GM12892 (cell line): Measurements from ENCODE around the gene OR7G2.
"Not testable (repeated sequence)": the region's sequence is repeated elsewhere in the genome, so short reads cannot be mapped to it uniquely, and the experiment has no call there.

ENCODE experiments used
- DNase-seq: peaks from one replicate; pipeline ENCODE4 v3.0.0; 2011; ENCODE audit not compliant: insufficient read length
- FAIRE-seq: peaks from 2 replicates; lab custom pipeline; 2011; peaks lifted over from hg19 to GRCh38; lab: Jason Lieb, UNC
- POLR2A ChIP-seq: IDR thresholded peaks from 2 replicates; pipeline ENCODE4 v1.6.1; 2011; ENCODE audit warnings: low read depth, low read length, control low read depth
- POLR2AphosphoS5 ChIP-seq: IDR thresholded peaks from 2 replicates; pipeline ENCODE4 v1.6.1; 2011; ENCODE audit warnings: low read depth, low read length, control low read depth
- TAF1 ChIP-seq: IDR thresholded peaks from 2 replicates; pipeline ENCODE4 v1.6.1; 2011; ENCODE audit warnings: low read depth, mild to moderate bottlenecking, control low read depth, low read length, borderline replicate concordance

Gene OR7G2

DNA sequence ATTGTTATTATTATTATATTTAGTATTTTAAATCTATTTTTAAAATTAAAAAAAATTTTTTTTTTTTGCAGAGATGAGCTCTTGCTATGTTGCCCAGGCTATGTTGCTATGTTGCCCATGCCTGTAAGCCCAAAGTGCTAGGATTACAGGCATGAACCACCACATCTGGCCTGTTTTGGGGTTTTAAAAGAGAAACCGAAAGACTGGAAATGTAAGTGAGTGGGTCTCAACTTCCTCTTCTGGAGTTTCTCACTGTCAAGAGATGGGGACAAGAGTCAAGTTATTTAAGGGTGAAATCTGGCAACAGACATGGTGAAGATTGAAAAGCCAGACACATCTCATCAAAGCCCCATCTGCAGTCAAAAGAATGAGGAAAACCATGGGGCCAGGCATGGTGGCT lies 23.7 kb upstream of the OR7G2 start:
- no peak for TF ChIP-seq TAF1
- TF ChIP-seq POLR2A, result no peak
- TF ChIP-seq POLR2AphosphoS5, result no peak
- DNase-seq (no peak), FAIRE-seq (no peak)

DNA sequence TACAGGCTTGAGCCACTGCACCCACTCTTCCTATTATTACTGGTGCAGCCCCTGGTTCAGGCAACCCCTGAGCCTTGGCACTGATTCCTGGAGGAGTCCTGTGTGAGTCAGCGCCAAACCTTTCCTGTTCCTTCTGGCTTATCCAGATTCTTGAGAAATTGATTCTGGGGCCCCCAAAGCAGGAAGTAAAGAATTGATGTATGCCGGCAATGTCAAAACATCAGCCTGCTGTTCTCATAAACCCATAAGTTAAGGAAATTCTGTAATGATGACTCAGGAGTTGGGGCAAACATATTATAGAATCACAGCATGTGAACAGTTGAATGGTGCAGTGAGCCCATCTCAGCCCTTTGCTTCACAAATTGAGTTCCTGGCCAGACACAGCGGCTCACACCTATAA lies 20.9 kb upstream of the OR7G2 start:
- DNase-seq (no peak), FAIRE-seq (no peak)
- TF ChIP-seq POLR2A (no peak), POLR2AphosphoS5 (no peak), TAF1 (no peak)

DNA sequence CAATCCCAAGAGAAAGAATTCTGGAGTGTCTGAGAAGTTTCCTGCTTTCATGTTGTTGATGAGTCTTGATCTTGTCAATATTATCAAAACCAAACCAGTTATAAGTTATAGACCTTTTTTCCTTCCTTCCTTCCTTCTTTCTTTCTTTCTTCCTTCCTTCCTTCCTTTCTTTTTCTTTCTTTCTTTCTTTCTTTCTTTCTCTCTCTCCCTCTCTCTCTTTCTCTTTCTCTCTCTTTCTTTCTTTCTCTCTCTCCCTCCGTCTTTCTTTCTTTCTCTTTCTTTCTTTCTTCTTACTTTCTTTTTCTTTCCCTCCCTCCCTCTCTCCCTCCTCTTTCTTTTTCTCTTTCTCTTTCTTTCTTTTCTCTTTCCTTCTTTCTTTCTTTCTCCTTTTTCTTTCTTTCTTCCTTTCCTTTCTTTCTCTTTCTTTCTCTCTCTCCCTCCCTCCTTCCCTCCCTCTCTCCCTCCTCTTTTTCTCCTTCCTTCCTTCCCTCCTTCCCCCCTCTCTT lies 19.7 kb upstream of the OR7G2 start, which contains the start of gene OR7G3:
OR7G3 (minus strand) TSS at position 51 of the 506 bp plus-strand sequence; CDS start at position 51, 0 bp downstream.
- FAIRE-seq (no peak), DNase-seq (no peak)
- no peak for TF ChIP-seq POLR2A
- no peak for TF ChIP-seq POLR2AphosphoS5
- TF ChIP-seq TAF1, result no peak

DNA sequence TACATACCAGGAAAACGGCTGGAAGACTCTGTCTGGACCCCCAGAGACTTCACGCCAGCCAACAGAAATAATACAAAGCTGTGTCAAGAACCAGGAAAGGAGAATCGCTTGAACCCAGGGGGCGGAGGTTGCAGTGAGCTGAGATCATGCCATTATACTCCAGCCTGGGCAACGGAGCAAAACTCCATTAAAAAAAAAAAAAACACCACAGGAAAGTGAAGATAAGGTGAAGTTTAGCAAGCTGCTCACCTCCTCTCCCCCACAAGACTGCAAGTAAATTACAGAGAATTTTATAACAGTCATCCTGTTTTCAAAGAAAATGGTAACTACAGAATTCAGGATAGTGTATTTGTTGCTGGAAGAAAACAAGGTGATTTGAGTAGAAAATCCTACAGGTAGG lies 9.3 kb upstream of the OR7G2 start:
- DNase-seq, result no peak
- no peak for TF ChIP-seq POLR2A
- no peak for TF ChIP-seq POLR2AphosphoS5
- no peak for TF ChIP-seq TAF1
- no peak for FAIRE-seq

DNA sequence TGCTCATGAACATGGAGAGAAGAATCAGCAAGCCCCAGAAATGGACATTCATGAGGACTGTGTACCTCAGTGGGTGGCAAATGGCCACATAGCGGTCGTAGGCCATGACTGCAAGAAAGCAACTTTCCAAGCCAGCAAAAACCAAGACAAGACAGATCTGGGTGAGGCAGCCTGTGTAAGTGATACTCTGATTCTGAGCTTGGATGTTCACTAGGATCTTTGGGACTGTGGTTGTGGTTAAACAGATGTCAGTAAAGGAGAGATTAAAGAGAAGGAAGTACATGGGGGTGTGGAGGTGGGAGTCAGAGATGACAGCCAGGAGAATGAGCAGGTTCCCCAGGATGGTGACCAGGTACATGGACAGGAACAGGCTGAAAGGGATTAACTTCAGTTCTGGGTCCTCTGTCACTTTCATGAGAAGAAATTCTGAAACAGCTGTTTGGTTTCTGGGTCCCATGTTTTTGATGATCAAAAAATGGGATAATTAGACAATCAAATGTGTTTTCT lies 8.1 kb upstream of the OR7G2 start, which contains the start of gene OR7G1:
OR7G1 (minus strand) TSS at position 457 of the 507 bp plus-strand sequence; CDS start at position 457, 0 bp downstream.
- DNase-seq, result no peak
- TF ChIP-seq POLR2A, result no peak
- no peak for TF ChIP-seq TAF1
- no peak for TF ChIP-seq POLR2AphosphoS5
- FAIRE-seq, result no peak

DNA sequence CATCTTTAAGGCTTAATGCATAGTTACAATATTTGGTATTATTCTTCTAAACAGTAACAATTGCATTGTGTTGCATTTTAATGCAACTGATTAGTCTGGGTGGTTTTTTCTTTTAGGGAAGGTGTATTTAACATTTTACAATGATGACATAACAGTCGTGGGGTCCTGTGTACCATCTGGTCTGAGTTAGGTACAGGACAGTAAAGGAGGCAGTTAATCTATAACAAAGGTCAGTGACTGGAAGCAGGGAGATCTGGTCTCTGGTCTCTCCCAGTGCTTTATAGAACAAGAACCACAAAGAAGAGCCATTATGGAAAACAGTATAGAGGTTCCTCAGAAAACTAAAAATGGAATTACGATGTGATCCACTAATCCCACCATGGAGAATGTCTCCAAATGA lies 2.7 kb upstream of the OR7G2 start:
- DNase-seq (no peak), FAIRE-seq (no peak)
- TF ChIP-seq POLR2AphosphoS5, result no peak
- no peak for TF ChIP-seq POLR2A
- no peak for TF ChIP-seq TAF1

DNA sequence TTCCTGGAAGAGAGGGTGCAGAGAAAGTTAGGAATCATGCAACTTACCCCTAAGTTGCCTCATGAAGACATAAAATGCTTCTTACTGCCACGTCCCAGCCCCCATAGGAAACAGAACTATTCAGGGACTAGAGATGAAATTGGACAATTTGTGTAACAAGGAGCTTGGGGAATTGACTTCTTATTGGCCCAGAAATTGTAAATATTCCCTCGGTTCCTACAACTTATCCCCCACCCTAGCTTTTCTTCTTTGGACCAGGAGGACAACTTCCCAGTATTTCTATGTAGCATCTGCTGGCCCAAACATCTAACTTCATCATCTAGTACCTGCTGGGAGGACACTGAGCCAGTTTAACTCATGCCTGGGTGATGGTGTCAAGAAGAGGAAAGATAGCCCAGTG lies 20.5 kb downstream of the OR7G2 start, which contains the start of gene OR1M1:
OR1M1 (plus strand) TSS at position 301 of the 400 bp plus-strand sequence. CDS start 6,184 bp downstream, outside the sequence.
- DNase-seq (no peak), FAIRE-seq (no peak)
- TF ChIP-seq POLR2A (no peak), TAF1 (no peak), POLR2AphosphoS5 (no peak)

DNA sequence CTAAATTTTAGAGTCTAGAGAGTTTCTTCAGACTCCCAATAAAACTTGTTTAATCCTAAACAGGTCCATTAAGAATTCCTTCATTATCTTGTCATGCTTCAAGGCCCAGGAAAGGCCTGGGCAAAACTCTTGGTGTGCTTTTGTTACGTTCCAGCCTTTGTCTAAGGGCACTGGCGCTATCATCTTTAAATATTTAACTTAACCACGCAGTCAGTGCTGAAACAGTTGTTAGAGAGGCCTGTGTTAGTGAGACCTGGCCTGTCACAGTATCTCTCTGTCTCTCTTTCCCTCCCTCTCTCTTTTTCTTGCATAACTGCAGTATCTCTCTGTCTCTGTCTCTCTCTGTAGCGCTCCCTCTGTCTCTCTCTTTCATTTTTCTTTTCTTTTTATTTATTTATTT lies 28.6 kb downstream of the OR7G2 start:
- DNase-seq, result no peak
- no peak for FAIRE-seq
- TF ChIP-seq POLR2AphosphoS5, result no peak
- no peak for TF ChIP-seq TAF1
- no peak for TF ChIP-seq POLR2A

DNA sequence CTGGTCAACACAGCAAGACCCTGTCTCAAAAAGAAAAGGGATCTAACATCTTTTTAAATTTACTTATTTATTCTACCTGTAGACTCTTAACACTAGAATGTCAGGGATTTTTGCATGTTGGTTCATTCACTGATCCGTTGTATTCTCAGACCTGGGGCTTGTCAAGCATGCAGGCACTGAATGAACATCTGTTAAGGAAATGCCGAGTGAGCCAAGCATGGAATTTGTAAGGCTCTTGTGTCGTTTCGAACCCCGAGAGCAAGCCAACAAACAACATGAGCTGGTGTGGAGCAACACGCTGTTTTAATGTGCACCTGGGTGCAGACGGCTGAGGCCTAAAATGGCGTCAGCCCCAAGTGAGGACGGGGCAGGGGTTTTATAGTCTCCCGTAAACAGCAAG lies 30.4 kb downstream of the OR7G2 start:
- no peak for FAIRE-seq
- TF ChIP-seq TAF1 (no peak), POLR2A (no peak), POLR2AphosphoS5 (no peak)
- no peak for DNase-seq

DNA sequence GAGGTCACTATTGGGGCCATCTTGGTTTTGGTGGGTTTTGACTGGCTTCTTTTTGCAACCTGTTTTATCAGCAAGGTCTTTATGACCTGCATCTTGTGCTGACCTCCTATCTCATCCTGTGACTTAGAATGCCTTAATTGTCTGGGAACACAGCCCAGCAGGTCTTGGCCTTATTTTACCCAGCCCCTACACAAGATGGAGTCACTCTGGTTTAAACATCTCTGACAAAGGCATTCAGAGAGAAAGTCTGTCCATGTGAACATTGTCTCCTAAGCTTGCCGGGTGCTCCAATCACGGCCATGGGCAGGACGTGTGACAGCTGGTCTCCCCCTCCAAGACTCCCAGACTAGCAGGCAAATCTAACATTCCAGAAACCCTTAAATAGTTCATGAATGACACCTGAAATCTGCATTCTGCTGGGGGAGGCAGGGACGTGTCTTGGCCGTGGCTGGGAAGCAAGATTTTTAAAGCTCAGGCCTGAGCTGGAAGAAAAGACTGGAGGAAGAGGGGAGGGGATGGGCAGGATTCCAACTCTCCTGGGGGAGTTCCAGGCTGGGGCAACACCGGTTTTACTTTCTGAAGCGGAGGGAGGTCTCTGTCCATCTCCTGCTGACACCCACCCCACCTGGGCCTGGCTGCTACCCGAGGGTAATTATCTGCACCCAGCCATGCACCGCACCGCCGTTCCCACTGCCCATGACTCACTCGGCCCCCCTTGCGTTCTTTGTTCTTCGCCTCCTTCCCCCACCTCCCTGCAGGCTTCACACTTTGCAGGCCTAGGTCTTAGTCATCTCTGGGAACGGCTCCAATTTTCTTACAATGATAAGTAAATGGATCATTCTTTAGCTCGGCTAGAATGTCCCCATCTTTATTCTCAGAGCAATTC lies 32.0 kb downstream of the OR7G2 start:
- DNase-seq (no peak), FAIRE-seq (no peak)
- no peak for TF ChIP-seq TAF1
- TF ChIP-seq POLR2A, result no peak
- no peak for TF ChIP-seq POLR2AphosphoS5

DNA sequence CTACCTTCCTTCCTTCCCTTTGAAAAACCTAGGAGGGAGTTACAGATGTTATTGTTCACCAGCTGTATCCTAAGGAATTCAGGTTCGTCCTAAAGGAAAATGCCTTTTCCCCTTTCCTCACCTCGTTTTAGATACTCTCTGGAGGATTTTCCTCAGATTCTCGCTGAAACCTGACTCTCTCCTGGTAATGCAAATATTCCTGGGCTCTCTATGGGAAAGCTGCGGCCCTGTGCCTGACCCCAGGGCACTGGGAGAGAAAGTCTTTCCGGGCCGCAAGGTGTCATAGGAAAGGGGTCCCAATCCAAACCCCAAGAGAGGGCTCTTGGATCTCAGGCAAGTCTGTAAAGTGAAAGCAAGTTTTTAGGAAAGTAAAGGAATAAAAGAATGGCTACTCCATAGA lies 33.5 kb downstream of the OR7G2 start:
- TF ChIP-seq TAF1 (no peak), POLR2A (no peak), POLR2AphosphoS5 (no peak)
- no peak for DNase-seq
- FAIRE-seq, result no peak

DNA sequence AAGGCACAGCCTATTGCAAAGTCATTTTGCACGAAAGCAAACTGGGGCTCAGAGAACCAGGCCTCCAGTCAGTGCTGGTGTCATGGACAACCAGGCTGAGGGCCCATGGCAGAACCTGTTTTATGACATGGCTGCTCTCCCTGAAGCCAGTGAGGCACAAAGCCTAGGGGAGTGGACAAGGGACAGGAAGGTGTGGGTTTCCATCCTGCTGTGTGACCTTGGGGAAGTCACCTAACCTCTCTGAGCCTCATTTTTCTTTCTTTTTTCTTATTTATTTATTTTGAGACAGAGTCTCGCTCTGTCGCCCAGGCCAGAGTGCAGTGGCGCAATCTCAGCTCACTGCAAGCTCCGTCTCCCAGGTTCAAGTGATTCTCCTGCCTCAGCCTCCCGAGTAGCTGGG lies 35.6 kb downstream of the OR7G2 start:
- not testable (repeated sequence) for DNase-seq, FAIRE-seq
